HepG2 (cell line): ENCODE measurements around the gene ITGAE. TPM values are rescaled to one million over a fixed set of nuclear protein-coding genes. Genes with fewer than 3 reads are reported as not detected.

Experiments used
- AHR ChIP-seq: IDR thresholded peaks from 2 replicates; pipeline ENCODE4 v1.6.1; 2018; ENCODE audit warnings: missing genetic modification reagents, missing compliant biosample characterization
- DZIP1 ChIP-seq: sonication (generic); formaldehyde crosslinking; IDR thresholded peaks from 2 replicates; pipeline ENCODE4 v1.5.0; 2020; ENCODE audit warnings: mild to moderate bottlenecking, missing genetic modification reagents
- ERF ChIP-seq: IDR thresholded peaks from 2 replicates; pipeline ENCODE4 v1.6.1; 2018; ENCODE audit warnings: missing biosample characterization, missing genetic modification reagents
- ISL2 ChIP-seq: sonication (generic); formaldehyde crosslinking; IDR thresholded peaks from 2 replicates; pipeline ENCODE4 v1.5.0; 2020; ENCODE audit warnings: missing genetic modification reagents
- RORA ChIP-seq: sonication (generic); formaldehyde crosslinking; IDR thresholded peaks from 2 replicates; pipeline ENCODE4 v1.5.0; 2020; ENCODE audit warnings: mild to moderate bottlenecking, missing genetic modification reagents, moderate library complexity
- SNAPC5 ChIP-seq: sonication (generic); formaldehyde crosslinking; IDR thresholded peaks from 2 replicates; pipeline ENCODE4 v1.8.1; 2023; ENCODE audit warnings: mild to moderate bottlenecking, missing genetic modification reagents, borderline replicate concordance
- STAT6 ChIP-seq: sonication (generic); formaldehyde crosslinking; IDR thresholded peaks from 2 replicates; pipeline ENCODE4 v1.4.0; 2020; ENCODE audit warnings: missing genetic modification reagents, mild to moderate bottlenecking, borderline replicate concordance
- TFDP1 ChIP-seq: IDR thresholded peaks from 2 replicates; pipeline ENCODE4 v1.6.1; 2016; ENCODE audit warnings: missing compliant biosample characterization, missing genetic modification reagents, borderline replicate concordance
- ZNF33B ChIP-seq: sonication (generic); formaldehyde crosslinking; IDR thresholded peaks from 2 replicates; pipeline ENCODE4 v1.5.1; 2020; ENCODE audit warnings: mild to moderate bottlenecking, missing genetic modification reagents
- ZNF446 ChIP-seq: sonication (generic); formaldehyde crosslinking; IDR thresholded peaks from 2 replicates; pipeline ENCODE4 v1.5.0; 2020; ENCODE audit warnings: mild to moderate bottlenecking, missing genetic modification reagents
- ZNF704 ChIP-seq: sonication (generic); formaldehyde crosslinking; IDR thresholded peaks from 2 replicates; pipeline ENCODE4 v1.8.1; 2023; ENCODE audit warnings: mild to moderate bottlenecking, inconsistent platforms, moderate library complexity, missing genetic modification reagents, borderline replicate concordance
- ZNF770 ChIP-seq: sonication (generic); formaldehyde crosslinking; IDR thresholded peaks from 2 replicates; pipeline ENCODE4 v1.5.0; 2020; ENCODE audit warnings: mild to moderate bottlenecking, missing genetic modification reagents
- ZNF788 ChIP-seq: sonication (generic); formaldehyde crosslinking; IDR thresholded peaks from 2 replicates; pipeline ENCODE4 v1.5.0; 2020; ENCODE audit warnings: mild to moderate bottlenecking, missing genetic modification reagents, borderline replicate concordance
- ZNF790 ChIP-seq: sonication (generic); formaldehyde crosslinking; IDR thresholded peaks from 2 replicates; pipeline ENCODE4 v1.8.0; 2022; ENCODE audit warnings: missing genetic modification reagents, mild to moderate bottlenecking, borderline replicate concordance
- polyA plus RNA-seq, 8 experiments: library from polyadenylated mRNA; depleted of rRNA in 3 of 8; stranded (reverse) in 7 of 8; unstranded in 1 of 8; fragments of >200 nt; fragmentation: Illumina TruSeq in 4 of 8; extraction: Trizol in 4 of 8; gene quantifications; 2 replicates each; pipeline versions ENCODE4 v1.2.1 to v1.2.3, GENCODE V29; 2011 to 2016; ENCODE audit warnings: low read depth in 4 of 8, missing spikeins in 1 of 8, mixed read lengths in 1 of 8; ENCODE audit not compliant: insufficient read depth in 1 of 8
- total RNA-seq, 5 experiments: library from RNA; depleted of rRNA; stranded (reverse); fragments of >200 nt; fragmentation: Illumina TruSeq; extraction: Trizol; gene quantifications; 2 replicates each; pipeline ENCODE4 v1.2.3, GENCODE V29; 2016; ENCODE audit warnings: low read depth in 1 of 5

The ITGAE gene
- total and polyA plus RNA-seq, 2 of the 13 experiments (the other 11 are each of a cell fraction or from before 2014, with no cell fraction given), result 42.3 to 49.0 TPM

GRCh38 chr17:3667366-3668278, 133.4 kb downstream of the ITGAE start (continued):
- TF ChIP-seq STAT6 (CRISPR knock-in tag), result 0 out of 2 replicates have a peak, but pooled peaks have one; percentile 28
- TF ChIP-seq SNAPC5 (CRISPR knock-in tag), result 0 out of 2 replicates have a peak, but pooled peaks have one; percentile 34
- TF ChIP-seq ZNF788, result peak; percentile 62; the same call in 1 of the 2 replicates
- peak; percentile 60; the same call in 1 of the 2 replicates for TF ChIP-seq ZNF446 (CRISPR knock-in tag)
- TF ChIP-seq TFDP1 (CRISPR knock-in tag), result no peak
- no peak for TF ChIP-seq ZNF704
- TF ChIP-seq ERF (CRISPR knock-in tag), result 0 out of 2 replicates have a peak, but pooled peaks have one; percentile 2
- TF ChIP-seq ZNF790 (CRISPR knock-in tag), result peak; percentile 77; the same call in 1 of the 2 replicates
- TF ChIP-seq RORA (CRISPR knock-in tag), result peak; percentile 24; the same call in 1 of the 2 replicates
- 0 out of 2 replicates have a peak, but pooled peaks have one; percentile 42 for TF ChIP-seq DZIP1 (CRISPR knock-in tag)
- 0 out of 2 replicates have a peak, but pooled peaks have one; percentile 71 for TF ChIP-seq AHR (CRISPR knock-in tag)
- peak; percentile 67; the same call in 1 of the 2 replicates for TF ChIP-seq ZNF770 (CRISPR knock-in tag)
- TF ChIP-seq ZNF33B, result peak; percentile 70
- TF ChIP-seq ISL2 (CRISPR knock-in tag), result 0 out of 2 replicates have a peak, but pooled peaks have one; percentile 29
